HG02884 (cell line): ENCODE results near the gene PAK1.
"Not testable (repeated sequence)": the region's sequence is repeated elsewhere in the genome, so short reads cannot be mapped to it uniquely, and the experiment has no call there.

ENCODE experiments used
- ATAC-seq: cut with Tn5 transposase; IDR thresholded peaks from one replicate; pipeline ENCODE4 v1.9.1; 2021; ENCODE audit warnings: mild to moderate bottlenecking, moderate library complexity; ENCODE audit not compliant: unreplicated experiment

Gene PAK1

GRCh38 chr11:77473801-77474683, at the start of gene PAK1:
Gene PAK1, minus strand, starts transcription at chr11:77474094. Its CDS starts 81,574 bp downstream, at chr11:77392520.
- ATAC-seq = peak; percentile 49

GRCh38 chr11:77522215-77522614, 48.3 kb upstream of the PAK1 start:
- no peak for ATAC-seq

- ATAC-seq = no peak
These were observed 46.0 kb upstream of the PAK1 start for GRCh38 chr11:77519847-77520246.

DNA sequence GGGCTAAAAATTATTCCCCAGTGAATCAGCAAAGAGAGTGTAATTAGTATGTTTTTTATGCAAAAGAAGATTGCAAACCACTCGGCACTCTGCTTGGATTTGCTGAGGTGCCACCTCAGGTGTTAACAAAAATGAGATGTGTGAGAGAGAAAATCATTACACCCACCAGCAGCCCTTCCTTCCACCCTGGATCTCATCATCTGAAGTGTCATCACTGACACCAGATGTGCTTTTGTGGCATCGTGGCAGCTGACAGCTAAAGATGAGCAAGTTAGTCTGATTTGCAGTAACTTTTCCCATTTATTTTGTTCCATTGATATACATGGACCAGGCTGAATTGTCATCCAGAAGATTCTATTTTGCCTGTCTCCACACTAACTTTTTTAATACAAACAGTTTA, 44.6 kb upstream of the PAK1 start:
- ATAC-seq = no peak

GRCh38 chr11:77517753-77518152, 43.9 kb upstream of the PAK1 start:
- ATAC-seq = no peak

- ATAC-seq = no peak
These were observed 43.3 kb upstream of the PAK1 start for GRCh38 chr11:77517226-77517625.

- no peak for ATAC-seq
These were observed 41.6 kb upstream of the PAK1 start for GRCh38 chr11:77515483-77515882.

- no peak for ATAC-seq
These were observed 41.2 kb upstream of the PAK1 start for GRCh38 chr11:77515063-77515462.

DNA sequence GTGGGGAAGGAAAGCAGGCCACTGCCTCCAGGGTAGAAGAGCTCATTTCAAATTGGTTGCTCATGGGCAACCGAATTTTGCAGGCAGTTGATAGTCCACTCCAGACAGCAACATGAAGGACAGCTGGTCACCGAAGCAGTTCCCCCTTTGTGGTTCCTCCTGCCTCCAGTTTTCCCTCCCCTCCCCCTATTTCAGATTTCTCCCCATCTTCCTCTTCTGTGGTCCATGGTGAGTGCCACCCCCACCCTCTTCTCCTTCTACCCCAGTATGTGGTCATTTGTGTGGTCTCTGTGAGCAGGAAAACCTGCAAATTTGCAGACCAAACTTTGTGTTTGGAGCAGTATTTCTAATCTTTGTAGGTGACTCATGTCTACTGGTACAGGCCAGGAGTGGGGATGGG, 38.2 kb upstream of the PAK1 start:
- ATAC-seq = no peak

DNA sequence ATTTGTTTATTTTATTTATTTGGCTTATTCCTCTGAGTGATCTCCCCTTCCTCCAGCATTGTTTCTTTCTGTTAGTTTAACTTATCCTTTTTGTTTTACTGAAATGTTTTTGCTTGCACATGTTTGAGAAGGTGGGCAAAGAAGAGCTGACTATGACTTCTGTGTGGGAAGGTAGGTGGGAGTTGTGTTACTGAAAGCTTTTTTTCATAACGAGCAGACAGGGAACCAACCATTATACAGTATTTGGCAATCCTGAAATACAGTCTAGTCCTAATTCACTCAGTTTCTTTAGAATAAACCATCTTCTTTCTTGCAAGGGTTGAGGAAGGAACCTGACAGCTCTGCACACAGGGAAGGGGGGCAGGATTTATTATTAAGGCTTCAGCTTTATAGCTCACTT, 37.0 kb upstream of the PAK1 start:
- no peak for ATAC-seq

DNA sequence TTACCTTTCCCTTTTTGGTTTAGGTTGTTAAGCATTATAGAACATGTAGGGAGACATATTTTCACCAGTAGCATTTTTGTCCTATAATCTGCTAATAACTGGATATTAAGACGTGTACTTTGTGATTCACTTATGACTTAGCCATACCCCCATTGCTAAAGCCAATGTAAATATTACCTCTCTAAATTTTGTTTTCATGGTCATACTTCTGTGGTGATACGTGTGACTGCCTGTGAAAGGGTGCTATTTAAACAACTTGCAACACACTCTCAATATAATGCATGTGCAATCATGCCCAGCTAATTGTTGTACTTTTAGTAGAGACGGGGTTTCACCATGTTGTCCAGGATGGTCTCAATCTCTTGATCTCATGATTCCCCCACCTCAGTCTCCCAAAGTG, 36.2 kb upstream of the PAK1 start:
- ATAC-seq = no peak

GRCh38 chr11:77508019-77508418, 34.1 kb upstream of the PAK1 start:
- no peak for ATAC-seq

DNA sequence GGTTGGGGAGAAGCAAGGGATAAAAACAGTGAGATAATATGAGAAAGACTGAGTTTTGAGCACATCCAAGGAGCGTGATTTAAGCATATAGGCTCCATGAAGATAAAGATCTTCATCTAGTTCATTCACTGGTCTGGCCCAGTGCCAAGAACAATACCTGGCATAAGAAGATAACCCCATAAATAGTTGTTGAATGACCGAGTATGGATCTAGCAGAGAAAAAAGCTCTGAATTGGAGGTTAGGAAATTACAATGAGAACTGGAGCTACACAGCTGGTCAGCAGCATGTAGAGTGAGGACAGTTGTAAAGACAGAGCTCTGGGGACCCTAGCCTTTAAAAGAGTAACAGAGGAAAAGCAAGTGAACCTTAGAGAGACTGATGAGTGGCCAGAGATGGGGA, 33.0 kb upstream of the PAK1 start:
- no peak for ATAC-seq

- no peak for ATAC-seq
These were observed 32.1 kb upstream of the PAK1 start for GRCh38 chr11:77505956-77506355.

GRCh38 chr11:77503006-77503405, 29.1 kb upstream of the PAK1 start:
- ATAC-seq = no peak

GRCh38 chr11:77502346-77502905, 28.5 kb upstream of the PAK1 start:
- no peak for ATAC-seq

GRCh38 chr11:77501758-77502157, 27.9 kb upstream of the PAK1 start:
- ATAC-seq = no peak

GRCh38 chr11:77497368-77497767, 23.5 kb upstream of the PAK1 start:
- no peak for ATAC-seq

GRCh38 chr11:77495526-77495925, 21.6 kb upstream of the PAK1 start:
- ATAC-seq = no peak

DNA sequence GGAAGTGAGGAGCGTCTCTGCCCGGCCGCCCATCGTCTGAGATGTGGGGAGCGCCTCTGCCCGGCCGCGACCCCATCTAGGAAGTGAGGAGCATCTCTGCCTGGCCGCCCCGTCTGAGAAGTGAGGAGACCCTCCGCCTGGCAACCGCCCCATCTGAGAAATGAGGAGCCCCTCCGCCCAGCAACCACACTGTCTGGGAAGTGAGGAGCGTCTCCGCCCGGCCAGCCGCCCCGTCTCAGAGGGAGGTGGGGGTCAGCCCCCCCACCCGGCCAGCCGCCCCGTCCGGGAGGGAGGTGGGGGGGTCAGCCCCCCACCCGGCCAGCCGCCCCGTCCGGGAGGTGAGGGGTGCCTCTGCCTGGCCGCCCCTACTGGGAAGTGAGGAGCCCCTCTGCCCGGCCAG, 16.1 kb upstream of the PAK1 start:
- ATAC-seq = not testable (repeated sequence)

- no peak for ATAC-seq
These were observed 13.9 kb upstream of the PAK1 start for GRCh38 chr11:77487790-77488189.

DNA sequence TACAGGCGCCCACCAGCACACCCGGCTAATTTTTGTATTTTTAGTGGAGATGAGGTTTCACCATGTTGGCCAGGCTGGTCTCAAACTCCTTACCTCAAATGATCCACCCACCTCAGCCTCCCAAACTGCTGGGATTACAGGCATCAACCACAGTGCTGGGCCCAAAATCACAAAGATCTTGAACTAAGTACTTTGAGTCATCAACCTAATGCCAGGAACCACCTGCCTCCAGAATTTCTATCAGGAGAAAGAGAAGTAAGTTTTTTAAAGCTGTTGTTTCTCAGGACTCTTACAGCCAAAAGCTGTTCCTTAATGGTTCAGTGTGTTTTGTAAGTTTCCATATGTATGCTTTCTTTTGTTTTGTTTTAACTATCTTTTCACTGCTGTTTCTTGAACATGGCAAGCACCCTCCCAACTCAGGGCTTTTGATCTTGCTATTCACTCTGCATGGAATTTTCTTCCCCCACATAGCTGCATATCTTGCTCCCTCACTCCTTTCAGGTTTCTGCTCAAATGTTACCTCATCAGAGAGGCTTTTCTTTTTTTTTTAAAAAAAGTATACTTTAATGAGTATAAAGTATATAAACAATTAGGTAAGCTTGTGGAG, 6.0 kb upstream of the PAK1 start:
- ATAC-seq = no peak
